ENCODE measurements around the gene MSL3B.

Gene MSL3B

DNA sequence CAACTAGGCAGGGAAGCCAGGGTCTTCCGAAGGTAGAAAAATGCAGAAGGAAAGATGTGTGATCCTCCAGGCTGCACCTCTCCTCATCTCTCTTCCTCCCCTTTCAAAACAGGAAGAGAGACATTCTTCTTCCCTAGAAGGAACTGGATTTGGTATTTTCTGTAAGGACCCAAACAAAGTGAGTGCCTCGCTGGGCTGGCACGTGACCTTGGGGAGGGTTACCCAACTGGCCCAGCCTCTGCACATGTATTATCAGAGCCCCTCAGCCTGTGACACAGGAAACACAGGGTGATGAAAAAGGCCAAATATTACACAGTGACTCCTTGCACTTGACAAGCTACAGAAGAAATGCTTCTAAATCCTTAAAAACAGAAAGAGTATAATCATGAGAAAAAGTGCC is 16.1 kb downstream of the MSL3B start:
- Histone ChIP-seq H3K27me3 (ENCODE audit: control insufficient read depth in 3 of 3, insufficient read depth in 3 of 3, low read length in 2 of 3) (no peaks in the 10 kb centered on the region), H3K36me3 (ENCODE audit: control insufficient read depth in 4 of 4, insufficient read depth in 4 of 4, low read length in 4 of 4) (peaks cover 0 to 26% (median 4%) of the 10 kb centered on the region in 4 donors), H3K9ac (ENCODE audit: insufficient read depth in 1 of 2, low read length in 2 of 2) (no peak overlapping the region), H3K4me1 (ENCODE audit: control insufficient read depth in 5 of 5, insufficient read depth in 5 of 5, low read length in 5 of 5) (peaks cover 3 to 26% (median 8%) of the 10 kb centered on the region in 5 donors), H3K9me3 (ENCODE audit: control insufficient read depth in 4 of 4, insufficient read depth in 3 of 4, low read length in 3 of 4) (no peaks in the 10 kb centered on the region), H3K4me3 (no peak overlapping the region), H3K27ac (ENCODE audit: low read depth in 1 of 2, low read length in 1 of 2) (no peak overlapping the region)
- TF ChIP-seq, protein P1, sequence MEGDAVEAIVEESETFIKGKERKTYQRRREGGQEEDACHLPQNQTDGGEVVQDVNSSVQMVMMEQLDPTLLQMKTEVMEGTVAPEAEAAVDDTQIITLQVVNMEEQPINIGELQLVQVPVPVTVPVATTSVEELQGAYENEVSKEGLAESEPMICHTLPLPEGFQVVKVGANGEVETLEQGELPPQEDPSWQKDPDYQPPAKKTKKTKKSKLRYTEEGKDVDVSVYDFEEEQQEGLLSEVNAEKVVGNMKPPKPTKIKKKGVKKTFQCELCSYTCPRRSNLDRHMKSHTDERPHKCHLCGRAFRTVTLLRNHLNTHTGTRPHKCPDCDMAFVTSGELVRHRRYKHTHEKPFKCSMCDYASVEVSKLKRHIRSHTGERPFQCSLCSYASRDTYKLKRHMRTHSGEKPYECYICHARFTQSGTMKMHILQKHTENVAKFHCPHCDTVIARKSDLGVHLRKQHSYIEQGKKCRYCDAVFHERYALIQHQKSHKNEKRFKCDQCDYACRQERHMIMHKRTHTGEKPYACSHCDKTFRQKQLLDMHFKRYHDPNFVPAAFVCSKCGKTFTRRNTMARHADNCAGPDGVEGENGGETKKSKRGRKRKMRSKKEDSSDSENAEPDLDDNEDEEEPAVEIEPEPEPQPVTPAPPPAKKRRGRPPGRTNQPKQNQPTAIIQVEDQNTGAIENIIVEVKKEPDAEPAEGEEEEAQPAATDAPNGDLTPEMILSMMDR (IDR thresholded peaks at IDR 0.05; ENCODE audit: control extremely low read depth, extremely low read depth), result no peak
- DNase-seq, result no peak
- 22 to 49% methylated on average over 3 of the region's 3 CpGs for WGBS, 2 donors
- ATAC-seq (ENCODE audit: insufficient read depth, low FRiP score), result no peak

DNA sequence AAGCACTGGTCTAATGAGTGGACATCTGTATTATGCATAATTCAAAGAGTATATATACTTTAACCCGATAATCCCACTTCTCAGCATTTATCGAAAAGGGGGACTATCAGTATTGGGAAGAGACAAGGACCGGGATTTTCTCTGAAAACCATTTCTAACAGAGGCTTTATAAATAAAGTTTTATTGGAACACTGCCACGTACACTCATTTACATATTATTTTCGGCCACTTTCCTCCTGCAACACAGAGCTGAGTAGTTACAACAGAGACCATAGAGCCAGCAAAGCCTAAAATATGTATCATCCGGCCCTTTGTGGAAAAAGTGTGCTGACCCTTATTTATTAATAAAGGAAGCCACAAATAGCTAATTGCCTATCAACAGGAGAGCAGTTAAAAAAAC is 17.0 kb downstream of the MSL3B start:
- Histone ChIP-seq H3K36me3 (ENCODE audit: control insufficient read depth in 4 of 4, insufficient read depth in 4 of 4, low read length in 4 of 4) (peaks cover 0 to 29% (median 4%) of the 10 kb centered on the region in 4 donors), H3K4me3 (no peak overlapping the region), H3K9ac (ENCODE audit: insufficient read depth in 1 of 2, low read length in 2 of 2) (no peak overlapping the region), H3K27me3 (ENCODE audit: control insufficient read depth in 3 of 3, insufficient read depth in 3 of 3, low read length in 2 of 3) (no peaks in the 10 kb centered on the region), H3K27ac (ENCODE audit: low read depth in 1 of 2, low read length in 1 of 2) (no peak overlapping the region), H3K4me1 (ENCODE audit: control insufficient read depth in 5 of 5, insufficient read depth in 5 of 5, low read length in 5 of 5) (peaks cover 3 to 26% (median 8%) of the 10 kb centered on the region in 5 donors), H3K9me3 (ENCODE audit: control insufficient read depth in 4 of 4, insufficient read depth in 3 of 4, low read length in 3 of 4) (no peaks in the 10 kb centered on the region)
- DNase-seq, result no peak
- TF ChIP-seq, protein P1 (IDR thresholded peaks at IDR 0.05; ENCODE audit: control extremely low read depth, extremely low read depth), result no peak
- WGBS, 2 donors, result 97% methylated on average over 6 of the region's 6 CpGs
- no peak for ATAC-seq (ENCODE audit: insufficient read depth, low FRiP score)

DNA sequence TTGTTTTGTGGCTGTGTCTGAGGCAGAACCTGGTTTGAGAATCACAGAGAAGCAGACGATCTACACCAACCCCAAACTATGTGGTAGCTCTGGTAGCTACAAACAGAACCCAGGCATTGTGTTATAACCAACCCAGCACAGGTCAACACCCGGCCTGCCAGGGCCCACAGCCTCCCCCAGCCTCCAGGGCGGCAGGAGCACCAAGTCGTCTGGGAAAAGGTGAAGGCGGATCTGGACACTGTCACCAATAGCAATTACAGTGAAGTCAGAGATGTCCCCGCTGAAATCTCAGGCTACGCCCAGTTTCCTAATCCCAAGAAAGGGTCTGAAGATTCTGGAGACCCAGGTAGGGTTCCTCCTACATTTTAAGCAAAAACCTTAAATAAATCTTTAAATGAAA is 17.4 kb downstream of the MSL3B start:
- H3K9me3 ChIP-seq (ENCODE audit: control insufficient read depth in 4 of 4, insufficient read depth in 3 of 4, low read length in 3 of 4), result no peaks in the 10 kb centered on the region
- TF ChIP-seq, protein P1 (IDR thresholded peaks at IDR 0.05; ENCODE audit: control extremely low read depth, extremely low read depth), result no peak
- 93 to 97% methylated on average over 7 of the region's 7 CpGs for WGBS, 2 donors
- peaks cover 3 to 26% (median 8%) of the 10 kb centered on the region in 5 donors for H3K4me1 ChIP-seq (ENCODE audit: control insufficient read depth in 5 of 5, insufficient read depth in 5 of 5, low read length in 5 of 5)
- no peak overlapping the region for H3K9ac ChIP-seq (ENCODE audit: insufficient read depth in 1 of 2, low read length in 2 of 2)
- no peak for DNase-seq
- ATAC-seq (ENCODE audit: insufficient read depth, low FRiP score), result no peak
- H3K27me3 ChIP-seq (ENCODE audit: control insufficient read depth in 3 of 3, insufficient read depth in 3 of 3, low read length in 2 of 3), result no peaks in the 10 kb centered on the region
- no peak overlapping the region for H3K4me3 ChIP-seq
- H3K27ac ChIP-seq (ENCODE audit: low read depth in 1 of 2, low read length in 1 of 2), result no peak overlapping the region
- H3K36me3 ChIP-seq (ENCODE audit: control insufficient read depth in 4 of 4, insufficient read depth in 4 of 4, low read length in 4 of 4), result peaks cover 0 to 29% (median 4%) of the 10 kb centered on the region in 4 donors
